Ascending aorta (tissue), 2 donors: ENCODE results near the gene CABS1. TPM values are rescaled to one million over a fixed set of nuclear protein-coding genes. Genes with fewer than 3 reads are reported as not detected.

Source experiments
- DNase-seq, 2 donors: peaks; one replicate each; pipeline ENCODE4 v3.0.0-alpha.2; 2019; ENCODE audit warnings: low spot score in 2 of 2
- H3K27ac ChIP-seq, 2 donors: fragments of 200-600 bp; sonication (generic); one replicate each; pipeline ENCODE4 v1.5.1; 2016 to 2017; ENCODE audit warnings: mild to moderate bottlenecking in 1 of 2
- H3K27me3 ChIP-seq: fragments of 200-600 bp; sonication (generic); one replicate; pipeline ENCODE4 v1.5.1; 2017
- H3K36me3 ChIP-seq, 2 donors: fragments of 200-600 bp; sonication (generic); one replicate each; pipeline ENCODE4 v1.5.1; 2016
- H3K4me1 ChIP-seq, 2 donors: fragments of 200-600 bp; sonication (generic); one replicate each; pipeline ENCODE4 v1.5.1; 2016 to 2017; ENCODE audit warnings: mild to moderate bottlenecking in 1 of 2
- H3K4me3 ChIP-seq, 2 donors: fragments of 200-600 bp; sonication (generic); one replicate each; pipeline ENCODE4 v1.5.1; 2016 to 2017; ENCODE audit warnings: mild to moderate bottlenecking in 1 of 2
- H3K9me3 ChIP-seq, 2 donors: fragments of 200-600 bp; sonication (generic); one replicate each; pipeline ENCODE4 v1.5.1; 2016
- CTCF ChIP-seq, 3 experiments: fragments of 200-600 bp in 2 of 3; fragments of 450-650 bp in 1 of 3; sonication (generic) in 2 of 3; IDR thresholded peaks; one replicate each; pipeline ENCODE4 v1.5.1; 2016 to 2019; ENCODE audit warnings: antibody characterized with exemption in 3 of 3, mild to moderate bottlenecking in 1 of 3, moderate library complexity in 1 of 3
- intact Hi-C: fragments of 100-400 bp; cut with DNase I; formaldehyde crosslinking; loops from one replicate; pipeline ENCODE4 v1.15.1; 2023
- total RNA-seq: library from RNA; depleted of rRNA; stranded (reverse); fragments of >200 nt; gene quantifications from one replicate; pipeline ENCODE4 v1.1.0, GENCODE V29; 2016

The CABS1 gene
- total RNA-seq, 1 donor from 2014 or later: not detected

DNA sequence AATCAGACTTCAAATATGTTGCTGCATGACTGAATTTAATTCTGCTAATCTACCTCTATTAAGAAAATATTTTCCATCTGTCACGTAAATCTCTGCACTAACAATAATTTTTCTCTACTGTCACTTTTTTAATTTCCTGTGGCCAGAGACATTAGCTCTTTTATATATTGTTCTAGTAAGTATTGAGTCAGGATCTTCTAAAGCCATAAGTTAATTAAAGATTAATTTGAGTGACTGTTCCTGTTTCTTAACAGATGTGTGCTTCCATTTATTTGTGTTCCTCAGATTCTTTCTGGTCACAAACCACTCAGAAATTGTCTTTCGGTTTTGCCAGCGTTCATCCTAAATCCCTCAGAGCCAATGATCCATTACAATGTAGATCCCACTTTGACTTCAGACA is 45.8 kb downstream of the CABS1 start:
- no peak for TF ChIP-seq CTCF (IDR thresholded peaks at IDR 0.05)

DNA sequence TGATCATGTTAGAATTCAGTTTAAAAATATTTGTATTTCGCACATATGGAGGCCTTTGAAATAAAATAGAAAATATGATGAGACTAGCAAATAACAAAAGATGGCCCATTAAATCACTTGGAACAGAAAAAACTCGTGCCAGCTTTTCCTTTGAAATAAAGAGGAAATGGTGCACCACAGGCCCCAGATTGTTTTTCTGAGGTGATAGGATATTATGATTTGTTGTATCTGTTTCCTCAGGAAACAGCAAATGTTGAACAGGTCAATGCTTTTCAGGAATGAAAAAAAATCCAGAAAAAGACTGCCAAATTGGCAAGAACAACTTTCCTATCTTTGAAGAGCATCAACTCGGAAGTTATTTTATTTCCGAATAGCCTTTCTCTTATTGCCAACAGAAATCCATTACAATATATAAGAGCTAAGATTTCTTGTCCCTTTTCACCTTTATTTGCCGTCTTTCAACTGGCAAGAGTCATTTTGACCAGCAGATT is 48.0 kb downstream of the CABS1 start, which contains the start of gene SMR3B:
SMR3B (plus strand) TSS at position 441 of the 491 bp plus-strand sequence. CDS start 1,380 bp downstream, outside the sequence.
- Histone ChIP-seq H3K27me3 (no peaks in the 10 kb centered on the region), H3K27ac (no peak within 1 kb of the TSS), H3K36me3 (no peaks in the 10 kb centered on the region), H3K4me1 (no peaks in the 10 kb centered on the region), H3K9me3 (no peaks in the 10 kb centered on the region), H3K4me3 (no peak within 1 kb of the TSS)
- TF ChIP-seq CTCF (IDR thresholded peaks at IDR 0.05): no peak
- intact Hi-C loops: no loop called here
- no peak for DNase-seq

More for the DNA sequence above, 45.8 kb downstream of the CABS1 start:
- H3K36me3 ChIP-seq: no peaks in the 10 kb centered on the region
- peaks cover 0 to 4% of the 10 kb centered on the region in 2 donors for H3K9me3 ChIP-seq
- H3K4me3 ChIP-seq: no peak overlapping the region
- H3K27me3 ChIP-seq: no peaks in the 10 kb centered on the region
- intact Hi-C loops: no loop called here
- DNase-seq: no peak
- H3K27ac ChIP-seq: no peak overlapping the region
- no peaks in the 10 kb centered on the region for H3K4me1 ChIP-seq

Other genes starting within 250 kb of the CABS1 start
- not detected for gene PRR27, start 180.7 kb upstream of the CABS1 start, total RNA-seq
- not detected for gene ODAM, start 139.3 kb upstream of the CABS1 start, total RNA-seq
- gene FDCSP, start 108.9 kb upstream of the CABS1 start, total RNA-seq: not detected
- not detected for gene CSN3, start 92.4 kb upstream of the CABS1 start, total RNA-seq
- not detected for gene SMR3A, start 25.8 kb downstream of the CABS1 start, total RNA-seq
- not detected for gene SMR3B, start 48.1 kb downstream of the CABS1 start, total RNA-seq
- gene OPRPN, start 63.0 kb downstream of the CABS1 start, total RNA-seq: not detected
- not detected for gene MUC7, start 137.2 kb downstream of the CABS1 start, total RNA-seq
- not detected for gene AMTN, start 183.6 kb downstream of the CABS1 start, total RNA-seq